ENCODE data around the gene CD99.

DNA sequence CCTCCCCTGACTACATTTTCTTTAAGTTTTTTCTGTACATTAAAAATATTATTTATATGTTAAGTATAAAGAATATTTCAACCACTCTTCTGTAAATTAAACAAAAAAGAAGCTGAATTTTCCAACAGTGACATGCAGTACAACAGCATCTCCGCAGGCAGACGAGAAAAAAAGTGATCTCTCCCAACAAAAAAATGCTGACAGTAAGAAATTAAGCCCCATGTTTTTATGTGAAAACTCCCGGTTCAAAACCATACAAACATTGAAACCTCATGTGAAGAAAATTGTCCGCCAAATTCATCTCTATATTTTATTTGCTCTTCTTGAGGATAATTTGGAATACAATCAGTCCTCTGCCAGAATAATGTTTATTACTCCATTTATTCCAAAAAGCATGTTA lies 20.1 kb upstream of the CD99 start:
- TF ChIP-seq, protein P1, sequence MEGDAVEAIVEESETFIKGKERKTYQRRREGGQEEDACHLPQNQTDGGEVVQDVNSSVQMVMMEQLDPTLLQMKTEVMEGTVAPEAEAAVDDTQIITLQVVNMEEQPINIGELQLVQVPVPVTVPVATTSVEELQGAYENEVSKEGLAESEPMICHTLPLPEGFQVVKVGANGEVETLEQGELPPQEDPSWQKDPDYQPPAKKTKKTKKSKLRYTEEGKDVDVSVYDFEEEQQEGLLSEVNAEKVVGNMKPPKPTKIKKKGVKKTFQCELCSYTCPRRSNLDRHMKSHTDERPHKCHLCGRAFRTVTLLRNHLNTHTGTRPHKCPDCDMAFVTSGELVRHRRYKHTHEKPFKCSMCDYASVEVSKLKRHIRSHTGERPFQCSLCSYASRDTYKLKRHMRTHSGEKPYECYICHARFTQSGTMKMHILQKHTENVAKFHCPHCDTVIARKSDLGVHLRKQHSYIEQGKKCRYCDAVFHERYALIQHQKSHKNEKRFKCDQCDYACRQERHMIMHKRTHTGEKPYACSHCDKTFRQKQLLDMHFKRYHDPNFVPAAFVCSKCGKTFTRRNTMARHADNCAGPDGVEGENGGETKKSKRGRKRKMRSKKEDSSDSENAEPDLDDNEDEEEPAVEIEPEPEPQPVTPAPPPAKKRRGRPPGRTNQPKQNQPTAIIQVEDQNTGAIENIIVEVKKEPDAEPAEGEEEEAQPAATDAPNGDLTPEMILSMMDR (IDR thresholded peaks at IDR 0.05): no peak
- TF ChIP-seq, protein P2, sequence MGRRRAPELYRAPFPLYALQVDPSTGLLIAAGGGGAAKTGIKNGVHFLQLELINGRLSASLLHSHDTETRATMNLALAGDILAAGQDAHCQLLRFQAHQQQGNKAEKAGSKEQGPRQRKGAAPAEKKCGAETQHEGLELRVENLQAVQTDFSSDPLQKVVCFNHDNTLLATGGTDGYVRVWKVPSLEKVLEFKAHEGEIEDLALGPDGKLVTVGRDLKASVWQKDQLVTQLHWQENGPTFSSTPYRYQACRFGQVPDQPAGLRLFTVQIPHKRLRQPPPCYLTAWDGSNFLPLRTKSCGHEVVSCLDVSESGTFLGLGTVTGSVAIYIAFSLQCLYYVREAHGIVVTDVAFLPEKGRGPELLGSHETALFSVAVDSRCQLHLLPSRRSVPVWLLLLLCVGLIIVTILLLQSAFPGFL (CRISPR knock-in tag; IDR thresholded peaks at IDR 0.05; ENCODE audit: borderline replicate concordance): no peak
- TF ChIP-seq E2F1 (CRISPR knock-in tag; IDR thresholded peaks at IDR 0.05) (no peak), NR3C1 (CRISPR knock-in tag; conservative IDR thresholded peaks at IDR 0.05; ENCODE audit: low read depth) (no peak), MLX (CRISPR knock-in tag; IDR thresholded peaks at IDR 0.05) (no peak), RELA (CRISPR knock-in tag; IDR thresholded peaks at IDR 0.05; ENCODE audit: borderline replicate concordance) (no peak)
- TF ChIP-seq, protein P3, sequence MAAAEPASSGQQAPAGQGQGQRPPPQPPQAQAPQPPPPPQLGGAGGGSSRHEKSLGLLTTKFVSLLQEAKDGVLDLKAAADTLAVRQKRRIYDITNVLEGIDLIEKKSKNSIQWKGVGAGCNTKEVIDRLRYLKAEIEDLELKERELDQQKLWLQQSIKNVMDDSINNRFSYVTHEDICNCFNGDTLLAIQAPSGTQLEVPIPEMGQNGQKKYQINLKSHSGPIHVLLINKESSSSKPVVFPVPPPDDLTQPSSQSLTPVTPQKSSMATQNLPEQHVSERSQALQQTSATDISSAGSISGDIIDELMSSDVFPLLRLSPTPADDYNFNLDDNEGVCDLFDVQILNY (CRISPR knock-in tag; IDR thresholded peaks at IDR 0.05): no peak
- TF ChIP-seq, protein P4, sequence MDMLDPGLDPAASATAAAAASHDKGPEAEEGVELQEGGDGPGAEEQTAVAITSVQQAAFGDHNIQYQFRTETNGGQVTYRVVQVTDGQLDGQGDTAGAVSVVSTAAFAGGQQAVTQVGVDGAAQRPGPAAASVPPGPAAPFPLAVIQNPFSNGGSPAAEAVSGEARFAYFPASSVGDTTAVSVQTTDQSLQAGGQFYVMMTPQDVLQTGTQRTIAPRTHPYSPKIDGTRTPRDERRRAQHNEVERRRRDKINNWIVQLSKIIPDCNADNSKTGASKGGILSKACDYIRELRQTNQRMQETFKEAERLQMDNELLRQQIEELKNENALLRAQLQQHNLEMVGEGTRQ (CRISPR knock-in tag; IDR thresholded peaks at IDR 0.05): no peak

Data from WTC11 (cell line).